HCT116 (cell line): ENCODE measurements around the gene HNRNPU.

Source experiments
- POLR2A ChIP-seq: IDR thresholded peaks from 2 replicates; pipeline ENCODE4 v1.7.0; 2011; ENCODE audit warnings: borderline replicate concordance; ENCODE audit not compliant: insufficient read depth, insufficient read length; ENCODE audit errors: extremely low read depth
- RAD21 ChIP-seq: IDR thresholded peaks from 2 replicates; pipeline ENCODE4 v1.6.1; 2012; ENCODE audit warnings: low read depth, mild to moderate bottlenecking
- TF ChIP-seq, protein P1 (sequence below), 3 experiments: fragments of 200-600 bp in 1 of 3; sonication (generic) in 1 of 3; IDR thresholded peaks in 2 of 3; conservative IDR thresholded peaks in 1 of 3; 2 replicates each; pipeline ENCODE4 v1.5.1; 2012 to 2017; ENCODE audit warnings: low read depth in 2 of 3, low read length in 2 of 3, antibody characterized with exemption in 1 of 3, borderline replicate concordance in 1 of 3, control low read depth in 1 of 3, mild to moderate bottlenecking in 1 of 3, mixed read lengths in 1 of 3, mixed run types in 1 of 3, moderate library complexity in 1 of 3; ENCODE audit not compliant: insufficient read depth in 1 of 3

DNA sequence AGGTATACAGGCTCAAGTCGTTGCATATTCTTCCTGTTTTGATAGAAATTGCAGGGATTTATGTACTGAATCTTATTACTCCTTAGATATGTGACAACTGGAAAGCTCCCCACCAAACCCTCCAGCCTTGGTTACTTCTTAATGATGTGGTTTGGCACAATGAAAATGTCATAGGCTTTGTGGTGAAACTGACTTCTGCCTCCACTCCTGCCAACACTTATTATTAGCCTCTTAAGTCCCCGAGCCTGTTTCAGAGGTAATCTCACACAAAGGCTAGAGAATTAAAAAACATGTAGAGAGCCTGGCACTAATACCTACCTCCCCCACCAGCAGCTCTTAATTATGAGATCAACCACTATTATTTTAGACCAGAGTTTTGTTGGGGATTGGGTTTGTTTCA, 24.7 kb downstream of the HNRNPU start:
- TF ChIP-seq RAD21 (no peak), POLR2A (no peak)
- TF ChIP-seq, protein P1, sequence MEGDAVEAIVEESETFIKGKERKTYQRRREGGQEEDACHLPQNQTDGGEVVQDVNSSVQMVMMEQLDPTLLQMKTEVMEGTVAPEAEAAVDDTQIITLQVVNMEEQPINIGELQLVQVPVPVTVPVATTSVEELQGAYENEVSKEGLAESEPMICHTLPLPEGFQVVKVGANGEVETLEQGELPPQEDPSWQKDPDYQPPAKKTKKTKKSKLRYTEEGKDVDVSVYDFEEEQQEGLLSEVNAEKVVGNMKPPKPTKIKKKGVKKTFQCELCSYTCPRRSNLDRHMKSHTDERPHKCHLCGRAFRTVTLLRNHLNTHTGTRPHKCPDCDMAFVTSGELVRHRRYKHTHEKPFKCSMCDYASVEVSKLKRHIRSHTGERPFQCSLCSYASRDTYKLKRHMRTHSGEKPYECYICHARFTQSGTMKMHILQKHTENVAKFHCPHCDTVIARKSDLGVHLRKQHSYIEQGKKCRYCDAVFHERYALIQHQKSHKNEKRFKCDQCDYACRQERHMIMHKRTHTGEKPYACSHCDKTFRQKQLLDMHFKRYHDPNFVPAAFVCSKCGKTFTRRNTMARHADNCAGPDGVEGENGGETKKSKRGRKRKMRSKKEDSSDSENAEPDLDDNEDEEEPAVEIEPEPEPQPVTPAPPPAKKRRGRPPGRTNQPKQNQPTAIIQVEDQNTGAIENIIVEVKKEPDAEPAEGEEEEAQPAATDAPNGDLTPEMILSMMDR (IDR thresholded peaks at IDR 0.05 in 2 of 3, conservative IDR thresholded peaks at IDR 0.05 in 1 of 3; ENCODE audit: borderline replicate concordance in 1 of 3, insufficient read depth in 1 of 3, low read depth in 2 of 3, low read length in 2 of 3) = no peak
